GM21825 (cell line): ENCODE results near the gene CDC16.
A peak's percentile ranks its signal among the peaks of the same experiment; 100 is the strongest.
"Not testable (repeated sequence)": the region's sequence is repeated elsewhere in the genome, so short reads cannot be mapped to it uniquely, and the experiment has no call there.

Source experiments
- ATAC-seq: cut with Tn5 transposase; IDR thresholded peaks from one replicate; pipeline ENCODE4 v1.9.1; 2021; ENCODE audit warnings: mild to moderate bottlenecking, moderate library complexity; ENCODE audit not compliant: unreplicated experiment

The CDC16 gene

GRCh38 chr13:114234645-114235421 lies at the start of gene CDC16:
Gene CDC16 (plus strand): TSS chr13:114234897. CDS start chr13:114235085, 188 bp downstream.
- ATAC-seq: peak; percentile 82

- no peak for ATAC-seq
Measured at GRCh38 chr13:114185182-114185971, 49.3 kb upstream of the CDC16 start.

GRCh38 chr13:114194853-114195252 lies 39.8 kb upstream of the CDC16 start:
- ATAC-seq: no peak

GRCh38 chr13:114196629-114197028 lies 38.1 kb upstream of the CDC16 start:
- no peak for ATAC-seq

GRCh38 chr13:114198556-114198955 lies 36.1 kb upstream of the CDC16 start:
- ATAC-seq: no peak

GRCh38 chr13:114199526-114199925 lies 35.2 kb upstream of the CDC16 start:
- not testable (repeated sequence) for ATAC-seq

- no peak for ATAC-seq
Measured at GRCh38 chr13:114199954-114200353, 34.7 kb upstream of the CDC16 start.

GRCh38 chr13:114200399-114200911 lies 34.2 kb upstream of the CDC16 start:
- ATAC-seq: no peak

GRCh38 chr13:114202581-114202980 lies 32.1 kb upstream of the CDC16 start:
- ATAC-seq: no peak

- ATAC-seq: no peak
Measured at GRCh38 chr13:114203536-114203935, 31.2 kb upstream of the CDC16 start.

GRCh38 chr13:114204894-114205293 lies 29.8 kb upstream of the CDC16 start:
- no peak for ATAC-seq

GRCh38 chr13:114208134-114208533 lies 26.6 kb upstream of the CDC16 start:
- ATAC-seq: no peak

GRCh38 chr13:114211446-114212157 lies 23.1 kb upstream of the CDC16 start:
- no peak for ATAC-seq

GRCh38 chr13:114212158-114212495 lies 22.6 kb upstream of the CDC16 start:
- ATAC-seq: no peak

- ATAC-seq: no peak
Measured at GRCh38 chr13:114213980-114214379, 20.7 kb upstream of the CDC16 start.

- no peak for ATAC-seq
Measured at GRCh38 chr13:114219392-114219791, 15.3 kb upstream of the CDC16 start.

GRCh38 chr13:114222461-114222968 lies 12.2 kb upstream of the CDC16 start:
- ATAC-seq: no peak

- ATAC-seq: no peak
Measured at GRCh38 chr13:114224201-114224600, 10.5 kb upstream of the CDC16 start.

GRCh38 chr13:114225610-114226009 lies 9.1 kb upstream of the CDC16 start:
- ATAC-seq: no peak

GRCh38 chr13:114226088-114226487 lies 8.6 kb upstream of the CDC16 start:
- ATAC-seq: no peak

GRCh38 chr13:114226699-114227323 lies 7.9 kb upstream of the CDC16 start:
- no peak for ATAC-seq
